HG03457 (cell line): Measurements from ENCODE around the gene DNM3.

Experiments used
- ATAC-seq: cut with Tn5 transposase; IDR thresholded peaks from one replicate; pipeline ENCODE4 v1.9.1; 2021; ENCODE audit warnings: moderate number of reproducible peaks; ENCODE audit not compliant: unreplicated experiment

Gene DNM3

DNA sequence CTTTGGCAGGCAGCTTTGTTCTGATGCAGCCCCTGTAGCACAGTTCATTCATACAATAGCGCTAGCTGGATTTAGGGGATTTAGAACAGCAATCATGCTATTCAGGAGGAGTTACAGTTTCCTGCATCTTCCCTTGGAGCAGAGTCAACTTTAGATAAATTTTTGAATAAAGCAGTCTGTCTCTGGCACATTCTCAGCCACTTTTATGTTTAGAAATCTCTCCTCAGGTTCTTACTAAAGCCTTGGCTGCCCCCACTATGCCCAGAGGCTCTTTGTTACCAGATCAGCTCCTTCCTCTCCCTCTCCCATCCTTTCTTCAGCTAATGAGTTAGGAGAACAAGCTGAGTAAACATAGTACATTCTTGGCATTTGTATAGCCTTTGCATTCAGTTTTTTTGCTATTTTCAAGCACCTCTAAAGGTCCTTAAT, 619.6 kb downstream of the DNM3 start:
- no peak for ATAC-seq
